Nephron progenitor cell (in vitro differentiated cells): ENCODE data around the gene NXPH4.

Experiments
- DNase-seq: peaks from one replicate; pipeline ENCODE4 v3.0.0; 2021
- H3K27ac Mint-ChIP-seq: 2 replicates; pipeline ENCODE4 v1.8.0; 2021; ENCODE audit warnings: mild to moderate bottlenecking, moderate library complexity, mixed read lengths
- H3K27me3 Mint-ChIP-seq: 2 replicates; pipeline ENCODE4 v1.8.0; 2021; ENCODE audit warnings: mild to moderate bottlenecking, low read depth, mixed read lengths; ENCODE audit not compliant: poor library complexity
- H3K36me3 Mint-ChIP-seq: 2 replicates; pipeline ENCODE4 v1.8.0; 2021; ENCODE audit warnings: low read depth, mixed read lengths
- H3K4me1 Mint-ChIP-seq: 2 replicates; pipeline ENCODE4 v1.8.0; 2021; ENCODE audit warnings: mixed read lengths
- H3K4me3 Mint-ChIP-seq: 2 replicates; pipeline ENCODE4 v1.8.0; 2021; ENCODE audit warnings: mild to moderate bottlenecking, moderate library complexity, mixed read lengths
- H3K9me3 Mint-ChIP-seq: 2 replicates; pipeline ENCODE4 v1.8.0; 2021; ENCODE audit warnings: mild to moderate bottlenecking, moderate library complexity, mixed read lengths
- TF ChIP-seq, protein P1 (sequence below): fragments of 200-600 bp; sonication (generic); IDR thresholded peaks from 2 replicates; pipeline ENCODE4 v1.5.0; 2021; ENCODE audit warnings: antibody characterized with exemption

Gene NXPH4

DNA sequence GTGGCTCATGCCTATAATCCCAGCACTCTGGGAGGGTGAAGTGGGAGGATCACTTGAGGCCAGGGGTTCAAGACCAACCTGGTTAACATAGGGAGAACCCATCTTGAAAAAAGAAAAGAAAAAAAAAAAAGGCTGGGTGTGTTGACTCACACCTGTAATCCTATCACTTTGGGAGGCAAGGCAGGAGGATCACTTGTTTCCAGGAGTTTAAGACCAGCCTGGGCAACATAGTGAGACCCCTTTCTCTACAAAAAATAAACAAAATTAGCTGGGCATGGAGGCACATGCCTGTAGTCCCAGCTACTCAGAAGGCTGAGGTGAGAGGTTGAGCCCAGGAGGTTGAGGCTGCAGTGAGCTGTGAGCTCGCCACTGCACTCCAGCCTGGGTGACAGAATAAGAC lies 46.2 kb upstream of the NXPH4 start:
- Mint-ChIP-seq H3K9me3 (no peaks in the 10 kb centered on the region), H3K4me3 (no peak overlapping the region), H3K4me1 (peaks cover 13% of the 10 kb centered on the region), H3K36me3 (peaks cover 64% of the 10 kb centered on the region), H3K27me3 (peaks cover 3% of the 10 kb centered on the region), H3K27ac (peak overlapping the region; percentile 63)
- DNase-seq: no peak
- TF ChIP-seq, protein P1, sequence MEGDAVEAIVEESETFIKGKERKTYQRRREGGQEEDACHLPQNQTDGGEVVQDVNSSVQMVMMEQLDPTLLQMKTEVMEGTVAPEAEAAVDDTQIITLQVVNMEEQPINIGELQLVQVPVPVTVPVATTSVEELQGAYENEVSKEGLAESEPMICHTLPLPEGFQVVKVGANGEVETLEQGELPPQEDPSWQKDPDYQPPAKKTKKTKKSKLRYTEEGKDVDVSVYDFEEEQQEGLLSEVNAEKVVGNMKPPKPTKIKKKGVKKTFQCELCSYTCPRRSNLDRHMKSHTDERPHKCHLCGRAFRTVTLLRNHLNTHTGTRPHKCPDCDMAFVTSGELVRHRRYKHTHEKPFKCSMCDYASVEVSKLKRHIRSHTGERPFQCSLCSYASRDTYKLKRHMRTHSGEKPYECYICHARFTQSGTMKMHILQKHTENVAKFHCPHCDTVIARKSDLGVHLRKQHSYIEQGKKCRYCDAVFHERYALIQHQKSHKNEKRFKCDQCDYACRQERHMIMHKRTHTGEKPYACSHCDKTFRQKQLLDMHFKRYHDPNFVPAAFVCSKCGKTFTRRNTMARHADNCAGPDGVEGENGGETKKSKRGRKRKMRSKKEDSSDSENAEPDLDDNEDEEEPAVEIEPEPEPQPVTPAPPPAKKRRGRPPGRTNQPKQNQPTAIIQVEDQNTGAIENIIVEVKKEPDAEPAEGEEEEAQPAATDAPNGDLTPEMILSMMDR: no peak

DNA sequence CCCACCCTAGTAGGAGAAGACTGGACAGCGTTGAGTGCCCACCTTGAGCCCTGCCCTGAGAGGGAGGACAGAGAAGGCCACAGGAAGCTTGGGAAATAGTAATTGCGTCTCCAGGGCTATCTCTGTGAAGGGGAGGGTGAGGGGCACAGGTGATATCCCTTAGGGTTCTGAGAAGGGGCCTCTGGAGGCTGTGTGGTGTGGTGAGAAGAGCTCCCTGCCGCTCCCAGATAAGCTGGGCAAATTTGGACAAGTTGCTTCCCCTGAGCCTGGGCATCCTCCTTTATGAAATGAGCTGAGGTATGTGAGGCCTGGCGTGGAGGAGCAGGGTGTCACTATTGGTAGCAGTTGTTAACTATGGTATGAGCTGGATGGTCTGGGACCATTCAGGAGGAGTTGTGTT lies 45.7 kb upstream of the NXPH4 start:
- peaks cover 13% of the 10 kb centered on the region for H3K4me1 Mint-ChIP-seq
- TF ChIP-seq, protein P1: no peak
- no peak overlapping the region for H3K4me3 Mint-ChIP-seq
- peak overlapping the region; percentile 62 for H3K27ac Mint-ChIP-seq
- peaks cover 66% of the 10 kb centered on the region for H3K36me3 Mint-ChIP-seq
- no peaks in the 10 kb centered on the region for H3K9me3 Mint-ChIP-seq
- DNase-seq: no peak
- H3K27me3 Mint-ChIP-seq: peaks cover 3% of the 10 kb centered on the region

DNA sequence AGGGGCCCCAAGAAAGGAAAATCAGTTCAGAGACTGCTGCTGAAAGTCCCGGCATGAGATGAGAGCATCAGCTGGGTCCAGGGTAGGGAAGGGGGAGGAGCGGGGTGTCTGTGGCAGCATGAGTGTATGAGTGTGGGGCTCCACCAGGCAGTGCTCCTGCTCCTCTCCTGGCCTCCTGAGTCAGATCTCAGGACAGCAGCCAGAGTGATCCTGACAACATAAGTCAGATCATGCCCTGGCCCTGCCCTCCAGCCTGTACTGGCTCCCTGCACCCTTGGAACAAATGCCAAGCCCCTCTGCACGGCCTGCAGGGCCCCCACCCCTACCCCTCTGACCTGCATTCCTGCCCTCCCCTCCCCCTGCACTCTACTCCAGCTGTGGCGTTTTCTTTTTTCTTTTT lies 44.9 kb upstream of the NXPH4 start:
- Mint-ChIP-seq H3K27me3 (peaks cover 3% of the 10 kb centered on the region), H3K9me3 (no peaks in the 10 kb centered on the region), H3K4me1 (peaks cover 13% of the 10 kb centered on the region), H3K4me3 (no peak overlapping the region), H3K27ac (peak overlapping the region; percentile 4), H3K36me3 (peaks cover 66% of the 10 kb centered on the region)
- no peak for DNase-seq
- TF ChIP-seq, protein P1: no peak

DNA sequence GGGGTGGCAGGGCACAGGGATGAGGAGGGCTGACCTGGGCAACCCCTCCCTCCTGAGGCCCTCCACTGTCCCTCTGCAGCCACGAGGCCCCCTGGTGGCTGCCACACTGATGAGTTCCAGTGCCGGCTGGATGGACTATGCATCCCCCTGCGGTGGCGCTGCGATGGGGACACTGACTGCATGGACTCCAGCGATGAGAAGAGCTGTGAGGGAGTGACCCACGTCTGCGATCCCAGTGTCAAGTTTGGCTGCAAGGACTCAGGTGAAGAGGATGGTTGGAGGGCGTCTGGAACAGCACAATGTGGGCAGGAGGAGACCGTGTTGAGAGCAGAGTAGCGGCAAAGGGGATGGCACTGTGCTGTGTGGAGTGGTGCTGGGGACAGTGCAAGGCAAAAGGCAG lies 43.5 kb upstream of the NXPH4 start:
- TF ChIP-seq, protein P1: peak; percentile 48
- Mint-ChIP-seq H3K27me3 (peaks cover 1% of the 10 kb centered on the region), H3K4me3 (no peak overlapping the region), H3K4me1 (peaks cover 15% of the 10 kb centered on the region), H3K27ac (no peak overlapping the region), H3K36me3 (peaks cover 59% of the 10 kb centered on the region), H3K9me3 (no peaks in the 10 kb centered on the region)
- peak; percentile 45 for DNase-seq

DNA sequence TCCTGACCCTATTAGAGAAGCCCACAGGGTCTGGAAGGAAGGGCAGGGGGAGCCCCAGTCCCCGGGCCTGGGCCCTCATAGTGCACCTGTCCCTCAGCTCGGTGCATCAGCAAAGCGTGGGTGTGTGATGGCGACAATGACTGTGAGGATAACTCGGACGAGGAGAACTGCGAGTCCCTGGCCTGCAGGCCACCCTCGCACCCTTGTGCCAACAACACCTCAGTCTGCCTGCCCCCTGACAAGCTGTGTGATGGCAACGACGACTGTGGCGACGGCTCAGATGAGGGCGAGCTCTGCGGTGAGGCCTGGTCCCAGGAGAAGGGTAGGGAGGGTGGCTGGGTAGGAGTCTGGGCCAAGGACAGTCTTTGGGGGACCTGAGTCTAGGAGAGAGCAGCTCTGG lies 42.9 kb upstream of the NXPH4 start:
- Mint-ChIP-seq H3K4me3 (no peak overlapping the region), H3K4me1 (peaks cover 19% of the 10 kb centered on the region), H3K27ac (no peak overlapping the region), H3K27me3 (no peaks in the 10 kb centered on the region), H3K9me3 (no peaks in the 10 kb centered on the region), H3K36me3 (peaks cover 61% of the 10 kb centered on the region)
- DNase-seq: no peak
- TF ChIP-seq, protein P1: no peak

DNA sequence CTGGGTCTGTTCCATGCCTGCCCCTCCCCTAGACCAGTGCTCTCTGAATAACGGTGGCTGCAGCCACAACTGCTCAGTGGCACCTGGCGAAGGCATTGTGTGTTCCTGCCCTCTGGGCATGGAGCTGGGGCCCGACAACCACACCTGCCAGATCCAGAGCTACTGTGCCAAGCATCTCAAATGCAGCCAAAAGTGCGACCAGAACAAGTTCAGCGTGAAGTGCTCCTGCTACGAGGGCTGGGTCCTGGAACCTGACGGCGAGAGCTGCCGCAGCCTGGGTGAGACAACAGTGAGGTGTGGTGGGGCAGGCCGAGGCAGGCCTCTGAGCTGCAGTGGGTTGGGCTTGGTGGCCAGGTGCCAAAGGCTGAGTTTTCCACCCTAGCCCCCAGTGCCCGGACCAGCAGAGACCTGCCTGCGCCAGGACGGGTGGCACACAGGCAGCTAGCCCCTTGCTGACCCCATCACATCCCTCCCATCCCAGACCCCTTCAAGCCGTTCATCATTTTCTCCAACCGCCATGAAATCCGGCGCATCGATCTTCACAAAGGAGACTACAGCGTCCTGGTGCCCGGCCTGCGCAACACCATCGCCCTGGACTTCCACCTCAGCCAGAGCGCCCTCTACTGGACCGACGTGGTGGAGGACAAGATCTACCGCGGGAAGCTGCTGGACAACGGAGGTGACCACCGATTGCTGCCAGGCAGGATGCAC lies 41.0 kb upstream of the NXPH4 start:
- no peaks in the 10 kb centered on the region for H3K27me3 Mint-ChIP-seq
- no peaks in the 10 kb centered on the region for H3K9me3 Mint-ChIP-seq
- peaks cover 53% of the 10 kb centered on the region for H3K36me3 Mint-ChIP-seq
- TF ChIP-seq, protein P1: peak; percentile 63
- peak overlapping the region; percentile 66 for H3K27ac Mint-ChIP-seq
- peak; percentile 85 for DNase-seq
- peaks cover 19% of the 10 kb centered on the region for H3K4me1 Mint-ChIP-seq
- H3K4me3 Mint-ChIP-seq: no peak overlapping the region
